Activated CD8-positive, alpha-beta memory T cell treated with anti-CD3 and anti-CD28 coated beads for 48 hours (primary cell): Measurements from ENCODE around the gene WDR45B.
"Not testable (repeated sequence)": the region's sequence is repeated elsewhere in the genome, so short reads cannot be mapped to it uniquely, and the experiment has no call there.

Experiments used
- DNase-seq, 3 experiments: peaks; one replicate each; pipeline ENCODE4 v3.0.0-alpha.2; 2020; ENCODE audit warnings: low read depth in 2 of 3, low spot score in 2 of 3

Gene WDR45B

DNA sequence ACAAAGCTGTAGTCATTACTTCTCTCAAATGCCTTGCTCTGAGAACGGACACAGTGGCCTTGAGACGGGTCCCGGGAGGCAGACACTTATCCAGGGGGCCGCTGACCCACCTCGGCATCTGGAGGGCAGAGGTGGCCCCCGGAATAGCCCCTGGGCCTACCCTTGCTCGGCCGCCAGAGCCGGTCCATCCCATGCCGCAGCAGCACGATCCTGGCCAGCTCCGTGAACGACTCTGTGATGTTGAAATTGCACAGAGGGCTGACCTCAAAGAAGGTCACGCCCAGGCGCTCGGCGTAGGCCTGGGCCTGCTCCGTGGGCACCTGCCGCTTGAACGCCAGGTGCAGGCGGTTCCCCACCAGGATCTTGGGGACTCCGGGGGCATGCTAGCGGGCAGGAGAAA is 10.1 kb upstream of the WDR45B start:
- no peak for DNase-seq

DNA sequence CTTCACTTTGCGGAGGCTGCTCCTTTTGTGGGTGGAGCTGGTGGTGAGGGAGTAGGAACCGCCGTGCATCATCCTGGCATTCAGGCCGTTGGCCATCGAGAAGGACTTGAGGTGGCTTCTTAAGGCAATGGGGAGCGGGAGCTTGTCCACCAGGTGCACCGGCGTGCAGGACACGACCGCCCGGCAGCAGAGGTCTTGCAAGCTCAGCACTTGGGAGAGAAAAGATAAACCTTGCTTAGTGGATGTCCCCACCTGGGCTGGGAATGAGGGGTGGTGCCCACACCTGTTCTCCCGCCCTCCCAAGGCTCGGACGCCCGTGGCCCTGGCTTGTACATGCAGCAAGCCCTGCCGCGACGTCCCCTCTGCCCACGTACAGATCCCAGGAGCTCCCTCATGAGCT is 9.7 kb upstream of the WDR45B start:
- no peak for DNase-seq

DNA sequence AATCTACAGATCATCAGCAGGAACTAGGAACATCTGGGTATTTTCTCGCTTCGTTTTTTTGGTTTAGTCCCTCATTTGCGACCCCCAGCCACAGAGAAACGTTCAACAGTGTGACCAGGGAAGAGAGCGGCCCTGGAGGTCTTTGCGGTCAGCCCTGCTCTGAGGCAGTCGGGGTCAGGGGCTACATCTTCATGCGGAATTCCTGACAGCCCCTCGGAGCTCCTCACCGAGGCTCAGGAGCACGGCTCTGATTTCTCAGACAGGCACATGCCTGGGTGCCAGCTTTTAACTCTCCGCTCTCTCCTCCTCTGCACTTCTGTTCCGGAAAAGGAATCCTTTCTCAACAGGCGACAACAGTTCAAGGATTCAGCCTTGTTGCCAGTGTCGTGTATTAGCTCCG is 8.0 kb upstream of the WDR45B start:
- DNase-seq, result no peak

DNA sequence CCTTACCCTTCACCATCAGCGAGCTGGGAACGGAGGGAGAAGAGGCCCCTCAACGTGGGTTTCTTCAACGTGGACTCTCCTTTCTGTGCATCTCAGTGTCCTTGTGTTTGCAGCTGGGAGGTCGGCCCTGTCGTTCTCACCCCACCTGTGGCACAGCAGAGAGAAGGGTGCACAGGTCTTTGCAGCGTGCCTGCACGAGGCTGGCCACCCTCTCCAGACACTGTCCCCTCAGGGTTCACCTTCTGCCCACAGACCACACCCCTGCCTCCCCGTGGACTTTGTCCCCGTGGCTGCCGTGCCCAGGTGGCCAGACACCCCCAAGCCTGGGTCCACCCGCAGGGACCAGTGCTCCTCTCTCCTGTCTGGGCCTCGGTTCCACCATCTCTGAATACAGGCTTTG is 7.3 kb upstream of the WDR45B start:
- no peak for DNase-seq

DNA sequence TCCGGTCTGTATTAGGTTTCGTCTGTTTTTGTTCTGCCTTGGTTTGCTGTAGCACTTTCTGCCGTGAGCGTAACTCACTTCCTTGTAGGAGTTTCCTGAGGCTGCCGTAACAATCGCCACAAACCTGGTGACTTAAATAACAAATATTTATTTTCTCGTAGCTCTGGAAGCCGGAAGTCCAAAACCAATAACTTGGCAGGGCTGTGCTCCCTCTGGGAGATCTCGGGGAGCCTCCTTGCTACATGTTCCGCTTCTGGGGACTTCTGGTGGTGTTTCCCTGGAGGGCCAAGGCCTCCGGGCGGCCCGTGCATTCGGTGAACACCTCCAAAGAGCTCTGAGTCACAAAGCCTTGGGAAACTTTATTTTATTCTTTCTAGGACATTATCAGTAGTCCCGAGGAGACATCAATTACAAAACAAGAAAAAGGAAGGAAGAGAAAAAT is 6.8 kb upstream of the WDR45B start:
- no peak for DNase-seq

DNA sequence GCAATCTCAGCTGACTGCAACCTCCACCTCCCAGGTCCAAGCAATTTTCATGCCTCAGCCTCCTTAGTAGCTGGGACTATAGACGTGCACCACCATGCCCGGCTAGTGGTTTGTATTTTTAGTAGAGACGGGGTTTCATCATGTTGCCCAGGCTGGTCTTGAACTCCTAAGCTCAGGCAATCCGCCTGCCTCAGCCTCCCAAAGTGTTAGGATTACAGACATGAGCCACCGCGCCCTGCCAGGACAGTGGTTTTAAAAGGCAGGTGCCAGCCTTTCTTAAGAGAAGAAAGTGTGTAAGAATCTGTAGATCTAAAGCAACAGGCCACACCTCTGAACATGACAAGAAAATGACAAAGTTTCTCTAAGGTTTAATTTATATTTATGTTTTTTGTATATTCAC is 6.4 kb upstream of the WDR45B start:
- not testable (repeated sequence) for DNase-seq

DNA sequence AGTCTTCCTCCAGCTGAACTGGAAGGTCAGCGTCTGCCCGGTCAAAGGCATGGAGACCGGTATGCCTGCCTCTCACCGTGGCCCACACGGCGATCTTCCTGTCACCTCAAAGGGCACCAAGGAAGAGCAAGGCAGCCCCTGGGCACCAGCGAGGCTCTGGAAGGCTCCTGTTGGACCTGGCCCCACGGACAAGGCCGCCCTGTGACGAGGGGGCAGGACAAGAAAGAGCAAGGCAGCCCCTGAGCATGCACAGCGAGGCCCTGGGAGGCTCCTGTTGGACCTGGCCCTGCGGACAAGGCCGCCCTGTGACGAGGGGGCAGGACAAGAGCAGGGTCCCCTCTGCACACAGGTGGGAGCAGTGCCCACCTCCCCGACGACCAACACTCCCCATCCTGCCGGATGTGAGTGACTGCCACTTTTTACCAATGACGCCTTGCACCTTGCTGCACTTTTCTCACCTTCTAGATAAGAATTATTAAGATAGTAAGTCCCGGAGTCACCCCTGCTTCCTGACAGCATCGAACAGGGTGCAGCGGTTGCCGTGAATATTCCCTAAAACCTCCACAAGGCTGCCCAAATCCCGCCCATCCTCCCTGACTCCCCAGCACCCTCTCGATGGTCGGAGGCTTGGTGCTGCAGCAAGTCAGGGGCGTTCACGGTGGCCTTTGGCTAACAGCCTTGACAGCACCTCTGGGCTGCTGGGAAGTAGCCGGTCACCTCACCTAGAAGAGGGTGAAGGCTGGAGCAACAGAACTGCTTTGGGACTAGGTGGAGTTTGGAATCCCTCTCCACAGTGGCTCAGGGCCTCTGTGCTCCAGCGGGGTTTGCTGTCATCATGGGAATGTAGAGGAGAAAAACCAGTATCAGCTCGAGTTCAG is 5.6 kb upstream of the WDR45B start:
- DNase-seq, result no peak

DNA sequence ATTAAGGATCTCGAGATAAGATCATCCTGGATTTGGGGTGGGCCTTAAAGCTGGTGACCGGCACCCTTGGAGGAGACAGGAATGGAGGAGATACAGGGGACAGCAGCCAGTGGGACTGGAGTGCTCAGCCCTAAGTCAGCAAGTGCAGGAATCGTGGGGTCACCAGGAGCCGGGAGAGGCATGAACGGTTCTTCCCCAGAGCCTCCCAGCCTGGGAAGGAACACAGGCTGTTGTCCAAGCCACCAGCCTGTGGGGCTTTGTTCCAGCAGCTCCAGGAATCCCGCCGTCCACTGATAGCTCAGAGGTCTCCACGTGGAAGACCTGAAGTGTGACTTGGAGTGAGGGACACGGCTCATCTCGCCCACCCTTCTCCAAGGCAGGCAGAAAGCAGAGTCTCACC is 2.5 kb upstream of the WDR45B start:
- DNase-seq, result no peak

DNA sequence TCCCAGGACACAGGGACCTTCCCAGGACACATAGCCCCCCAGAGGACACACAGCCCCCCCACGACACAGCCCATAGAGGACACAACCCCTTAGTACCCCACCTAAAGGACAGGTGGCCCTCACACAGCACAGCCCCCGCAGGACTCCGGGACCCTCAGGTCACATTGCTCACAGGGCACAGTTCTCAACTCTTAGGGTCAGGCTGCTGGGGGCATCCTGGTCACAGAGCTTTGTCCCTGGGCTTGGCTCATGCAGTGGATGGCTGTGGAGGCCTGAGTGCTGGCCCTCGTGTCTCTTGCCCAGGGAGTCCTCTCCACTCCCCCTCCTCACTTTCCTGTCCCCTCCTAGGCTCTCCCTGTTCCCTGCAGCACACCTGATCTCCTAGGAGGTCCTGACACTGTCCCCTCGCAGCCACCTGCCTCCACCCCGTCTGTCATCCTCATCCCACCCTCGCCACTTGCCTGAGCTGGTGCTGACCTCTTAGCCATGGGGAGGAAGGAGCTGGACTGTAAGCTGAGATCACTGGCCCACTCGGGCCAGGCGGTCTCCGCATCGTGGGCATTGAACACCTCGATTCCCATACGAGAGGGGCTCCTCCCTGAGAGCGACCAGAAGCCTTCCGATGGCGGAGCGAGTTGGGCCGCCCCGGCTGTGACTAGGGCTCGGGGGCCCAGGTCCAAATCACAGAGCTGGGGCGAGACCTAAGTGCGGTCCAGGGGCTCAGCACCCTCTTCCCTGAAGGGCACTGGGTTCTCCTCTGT is 1.4 kb upstream of the WDR45B start:
- no peak for DNase-seq

DNA sequence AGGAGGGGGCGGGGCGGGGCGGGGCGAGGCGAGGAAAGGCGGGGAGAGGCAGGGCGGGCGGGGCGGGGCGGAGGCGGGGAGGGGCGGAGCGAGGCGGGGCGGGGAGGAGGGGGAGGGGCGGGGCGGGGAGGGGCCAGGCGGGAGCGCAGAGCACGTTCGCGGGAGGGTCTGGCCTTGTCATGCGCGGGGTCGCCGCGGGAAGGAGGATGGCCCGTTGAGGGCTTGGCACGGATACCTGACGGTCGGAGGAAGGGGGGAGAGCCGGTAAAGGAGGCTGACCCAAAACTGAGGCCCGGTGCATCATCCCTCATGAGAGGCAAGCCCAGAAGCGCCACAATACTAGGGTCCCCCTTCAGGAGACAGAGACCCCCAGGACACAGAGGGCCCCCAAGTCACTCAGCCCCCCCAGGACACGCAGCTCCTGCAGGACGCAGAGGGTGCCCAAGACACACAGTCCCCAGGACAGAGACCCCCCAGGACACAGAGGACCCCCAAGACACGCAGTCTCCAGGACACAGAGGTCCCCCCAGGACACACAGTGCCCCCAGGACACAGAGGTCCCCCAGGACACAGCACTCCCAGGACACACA is 593 bp upstream of the WDR45B start:
- peak in 1 of 3 experiments; percentile 17 for DNase-seq

DNA sequence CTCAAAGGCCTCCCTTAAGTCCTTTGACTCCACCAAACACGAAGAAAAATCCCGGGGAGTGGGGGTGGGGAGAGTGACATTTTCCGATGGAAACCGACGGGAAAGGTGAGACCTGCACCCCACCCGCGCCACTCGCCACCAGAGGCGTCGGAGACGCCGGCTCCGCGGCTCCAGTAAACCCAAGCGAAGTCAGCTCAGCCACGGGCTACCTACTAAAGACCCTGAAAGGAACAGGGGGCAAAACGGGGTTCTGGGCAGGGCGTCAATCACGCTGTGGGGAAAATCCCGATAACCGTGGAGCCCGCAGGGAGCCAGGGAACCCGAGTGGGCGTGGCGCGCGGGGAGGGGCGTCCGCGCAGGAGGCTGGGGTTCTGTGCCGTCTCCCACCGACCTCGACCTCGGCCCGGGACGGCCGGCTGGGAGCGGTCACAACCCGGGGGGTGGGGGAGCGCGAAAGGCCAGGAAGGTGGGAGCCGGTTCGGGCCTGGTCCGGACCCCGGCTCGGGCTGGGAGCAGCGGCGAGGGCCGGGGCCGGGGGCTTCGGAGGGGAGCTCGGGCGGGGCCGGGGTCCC is 565 bp downstream of the WDR45B start:
- peak in 2 of 3 experiments; percentile 13 to 16 for DNase-seq

DNA sequence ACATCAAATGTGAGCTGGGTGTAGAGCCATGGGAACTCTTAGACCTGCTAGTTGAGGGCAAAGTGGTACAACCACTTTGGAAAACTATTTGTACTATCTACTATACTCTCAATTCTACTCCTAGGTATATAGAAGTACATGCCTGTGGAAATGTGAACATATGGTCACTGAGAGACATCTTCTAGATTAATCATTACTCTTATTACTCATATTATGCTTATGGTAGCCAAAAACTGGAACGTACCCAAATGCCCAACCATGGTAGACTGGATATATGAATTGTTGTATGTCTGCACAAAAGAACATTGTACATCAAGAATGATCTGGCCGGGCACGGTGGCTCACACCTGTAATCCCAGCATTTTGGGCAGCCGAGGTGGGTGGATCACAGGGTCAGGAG is 2.7 kb downstream of the WDR45B start:
- no peak for DNase-seq

DNA sequence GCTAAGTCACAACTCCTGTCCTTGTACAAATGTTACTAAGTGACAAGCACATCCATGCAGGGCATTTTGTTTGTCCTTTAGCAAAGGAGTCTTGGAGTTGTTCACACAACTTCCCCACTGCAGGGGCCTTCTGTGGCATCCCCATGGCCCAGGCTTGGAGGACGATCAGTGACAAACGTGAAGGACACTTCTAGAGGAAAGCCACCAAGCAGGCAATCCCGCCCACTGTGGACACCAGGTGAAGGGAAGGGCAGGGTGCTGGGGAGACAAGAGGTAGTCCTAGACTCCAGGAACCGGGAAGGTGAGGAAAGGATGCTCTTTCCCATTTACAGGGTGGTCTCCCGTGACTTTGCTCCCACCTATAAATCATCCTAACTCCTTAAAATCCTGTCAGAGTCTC is 4.1 kb downstream of the WDR45B start:
- no peak for DNase-seq

DNA sequence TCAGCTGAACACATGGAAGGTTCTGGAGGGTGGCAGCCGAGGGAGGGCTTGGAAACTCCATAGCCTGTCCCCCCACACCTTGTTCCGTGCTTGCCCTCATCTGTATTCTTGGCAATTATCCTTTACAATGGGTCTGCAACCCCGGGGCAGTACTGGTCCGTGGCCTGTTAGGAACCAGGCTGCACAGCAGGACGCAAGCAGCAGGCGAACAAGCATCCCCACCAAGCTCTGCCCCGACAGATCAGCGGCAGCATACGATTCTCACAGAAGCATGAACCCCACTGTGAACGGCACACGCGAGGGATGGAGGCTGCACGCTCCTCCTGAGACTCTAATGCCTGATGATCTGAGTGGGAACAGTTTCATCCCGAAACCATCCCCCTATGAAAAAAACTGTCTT is 6.2 kb downstream of the WDR45B start:
- DNase-seq, result no peak

DNA sequence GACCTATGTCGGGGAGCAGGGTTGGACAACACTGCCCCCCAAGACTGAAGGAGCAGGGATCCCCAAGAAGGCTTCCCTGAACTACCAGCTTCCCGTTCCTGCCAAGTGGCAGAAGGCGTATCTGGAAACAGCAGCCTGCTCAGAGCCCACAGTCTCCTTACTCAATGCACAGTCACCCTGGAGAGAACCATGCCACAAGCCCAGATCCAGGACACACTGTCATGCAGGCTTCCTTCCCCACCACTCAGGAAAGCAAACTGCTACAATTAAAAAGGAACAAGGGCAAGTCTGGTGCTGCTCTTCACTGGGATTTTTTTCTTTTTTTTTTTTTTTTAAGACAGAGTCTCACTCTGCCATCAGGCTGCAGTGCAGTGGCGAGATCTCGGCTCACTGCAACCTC is 8.2 kb downstream of the WDR45B start:
- no peak for DNase-seq

DNA sequence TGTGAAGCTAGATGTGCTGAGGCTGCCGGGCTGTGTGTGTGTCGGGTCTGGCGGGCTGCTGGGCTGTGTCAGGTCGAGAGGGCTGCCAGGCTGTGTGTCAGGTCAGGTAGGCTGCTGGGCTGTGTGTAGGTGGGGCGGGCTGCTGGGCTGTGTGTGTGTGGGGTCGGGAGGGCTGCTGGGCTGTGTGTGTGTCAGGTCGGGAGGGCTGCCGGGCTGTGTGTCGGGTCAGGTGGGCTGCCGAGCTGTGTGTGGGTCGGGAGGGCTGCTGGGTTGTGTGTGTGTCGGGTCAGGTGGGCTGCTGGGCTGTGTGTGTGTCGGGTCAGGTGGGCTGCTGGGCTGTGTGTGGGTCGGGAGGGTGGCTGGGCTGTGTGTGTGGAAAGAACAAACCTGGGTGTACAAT is 8.6 kb downstream of the WDR45B start:
- no peak for DNase-seq

DNA sequence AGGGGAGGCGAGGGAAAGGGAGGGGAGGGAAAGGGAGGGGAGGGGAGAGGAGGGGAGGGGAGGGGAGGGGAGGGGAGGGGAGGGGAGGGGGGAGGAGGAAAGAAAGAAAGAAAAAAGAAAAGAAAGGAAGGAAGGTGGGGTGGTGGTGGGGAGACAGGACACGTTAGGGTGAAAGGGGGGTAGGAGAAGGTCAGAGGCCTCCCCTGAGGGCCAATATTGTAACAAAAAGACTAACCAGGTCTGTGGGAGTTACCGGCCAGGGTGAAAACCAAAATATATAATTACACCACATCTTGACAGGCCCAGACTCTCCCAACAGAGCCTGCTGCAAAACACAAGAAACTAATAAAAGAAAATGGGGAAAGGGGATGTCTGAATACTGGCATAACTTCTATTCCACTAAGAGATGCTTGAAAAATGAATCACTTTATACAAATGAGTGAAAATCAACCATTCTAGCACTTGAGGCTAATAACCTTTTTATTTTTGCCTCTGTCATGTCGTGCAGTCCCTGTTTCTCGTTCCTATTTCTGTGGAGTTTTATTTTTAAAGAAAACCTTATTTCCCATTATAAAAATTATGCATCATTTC is 10.0 kb downstream of the WDR45B start:
- no peak for DNase-seq

DNA sequence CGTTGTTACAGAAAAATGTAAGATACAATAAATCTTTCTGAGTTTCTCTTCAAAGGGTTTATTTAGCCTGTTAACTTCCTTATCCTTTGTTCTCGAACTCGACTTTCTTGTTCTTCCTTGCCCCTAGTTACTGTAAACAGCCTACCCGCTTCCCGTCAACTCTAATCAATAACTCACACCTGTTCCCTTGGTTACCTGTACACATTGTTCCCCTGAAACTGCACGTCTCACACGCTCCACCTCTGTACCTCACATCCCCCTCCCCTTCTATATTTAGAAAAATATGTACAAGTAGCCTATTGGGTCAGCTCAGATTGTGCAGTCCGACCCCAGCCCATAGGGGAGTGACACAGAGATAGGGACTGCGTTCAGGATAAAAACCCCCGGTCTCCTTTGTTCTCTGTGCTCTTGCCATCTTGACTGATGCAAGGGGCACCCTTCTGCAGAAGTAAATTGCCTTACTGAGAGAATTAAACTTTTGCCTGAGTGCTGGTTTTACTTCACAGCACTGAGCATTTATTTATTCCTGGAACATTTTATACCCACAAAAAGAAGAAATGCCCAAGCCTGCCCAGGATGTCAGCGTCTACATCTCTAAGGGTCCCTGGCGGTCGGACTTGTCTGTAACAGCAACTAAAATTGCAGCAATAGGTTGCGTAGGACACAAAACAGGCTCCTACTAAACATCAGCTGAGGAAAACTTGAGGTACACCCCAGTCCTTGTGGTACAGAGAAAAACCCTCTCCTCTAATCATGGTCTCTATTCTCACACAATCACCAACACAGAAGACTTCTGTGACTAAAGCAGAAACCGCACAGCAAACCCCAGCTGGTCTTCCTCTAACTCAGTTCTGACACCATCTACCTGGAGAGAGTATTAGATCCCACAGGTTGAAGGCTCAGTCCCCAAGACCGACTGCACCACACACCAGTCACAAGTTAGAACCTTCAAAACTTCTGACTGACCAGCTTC is 11.3 kb downstream of the WDR45B start:
- no peak for DNase-seq

DNA sequence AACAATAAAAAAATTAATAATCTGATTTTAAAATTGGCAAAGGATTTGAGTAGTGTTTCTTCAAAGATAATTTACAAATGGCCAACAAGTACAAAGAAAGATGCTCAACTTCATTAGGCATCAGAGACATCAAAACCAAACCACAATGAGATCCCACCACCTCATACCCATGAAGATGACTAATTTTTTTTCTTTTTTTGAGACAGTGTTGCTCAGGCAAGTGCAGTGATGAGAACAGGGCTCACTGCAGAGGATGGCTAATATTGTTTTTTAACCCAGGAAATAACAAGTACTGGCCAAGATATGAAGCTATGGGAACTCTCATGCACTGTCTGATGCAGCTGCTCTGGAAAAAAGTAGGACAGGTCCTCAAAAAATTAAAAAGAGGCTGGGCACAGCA is 14.9 kb downstream of the WDR45B start:
- DNase-seq, result no peak

DNA sequence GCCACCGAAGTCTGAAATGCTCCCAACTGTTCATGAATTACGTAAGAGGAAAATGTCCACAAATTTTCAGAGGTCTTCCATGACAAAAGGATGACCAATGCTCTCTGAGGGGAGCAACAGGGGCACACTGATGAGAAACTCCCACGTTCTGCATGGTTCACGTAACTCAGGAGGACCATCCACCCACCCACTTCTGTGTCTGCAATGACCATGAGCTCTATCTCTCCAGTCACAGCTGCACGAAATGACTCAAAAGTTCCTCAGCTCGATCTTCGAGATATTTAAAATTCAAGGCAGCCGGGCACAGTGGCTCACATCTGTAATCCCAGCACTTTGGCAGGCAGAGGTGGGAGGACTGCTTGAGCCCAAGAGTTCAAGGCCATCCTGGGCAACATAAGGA is 15.8 kb downstream of the WDR45B start:
- DNase-seq, result no peak
